AG09319 (cell line): ENCODE data around the gene GLIS1.

Experiments used
- DNase-seq: peaks from one replicate; pipeline ENCODE4 v3.0.0-alpha.2; 2010; ENCODE audit warnings: low read depth; ENCODE audit errors: extremely low read depth
- CTCF ChIP-seq: IDR thresholded peaks from 2 replicates; pipeline ENCODE4 v1.5.1; 2011; ENCODE audit warnings: low read depth, mild to moderate bottlenecking, inconsistent platforms, low read length, moderate library complexity

GLIS1 gene

GRCh38 chr1:53616511-53616910, 122.5 kb downstream of the GLIS1 start:
- DNase-seq: no peak
- no peak for TF ChIP-seq CTCF

- no peak for DNase-seq
- no peak for TF ChIP-seq CTCF
Measured at GRCh38 chr1:53615101-53615500, 123.9 kb downstream of the GLIS1 start.

- TF ChIP-seq CTCF: no peak
- no peak for DNase-seq
Measured at GRCh38 chr1:53614231-53615021, 124.5 kb downstream of the GLIS1 start.

GRCh38 chr1:53608676-53609075, 130.3 kb downstream of the GLIS1 start:
- no peak for TF ChIP-seq CTCF
- no peak for DNase-seq

GRCh38 chr1:53608071-53608470, 130.9 kb downstream of the GLIS1 start:
- TF ChIP-seq CTCF: no peak
- no peak for DNase-seq

- DNase-seq: no peak
Measured at GRCh38 chr1:53606651-53607051, 132.3 kb downstream of the GLIS1 start.

More at GRCh38 chr1:53606651-53607051, 132.3 kb downstream of the GLIS1 start:
- no peak for TF ChIP-seq CTCF
